GM19240 (cell line): ENCODE results near the gene DCTN5.
A peak's percentile ranks its signal among the peaks of the same experiment; 100 is the strongest.
"Not testable (repeated sequence)": the region's sequence is repeated elsewhere in the genome, so short reads cannot be mapped to it uniquely, and the experiment has no call there.

ENCODE experiments used
- DNase-seq: peaks from one replicate; pipeline ENCODE4 v3.0.0; 2011; ENCODE audit warnings: low spot score; ENCODE audit not compliant: insufficient read length

Gene DCTN5

GRCh38 chr16:23640931-23641765 is at the start of gene DCTN5, which contains the start of gene PALB2:
TSS of gene DCTN5 (plus strand) at chr16:23641466. CDS start at chr16:23641543, 77 bp downstream.
TSS of gene PALB2 (minus strand) at chr16:23641310. CDS start at chr16:23641157, 153 bp downstream.
- peak; percentile 84 for DNase-seq

GRCh38 chr16:23594186-23594585 is 47.1 kb upstream of the DCTN5 start:
- DNase-seq, result no peak

GRCh38 chr16:23595246-23595950 is 45.9 kb upstream of the DCTN5 start:
- DNase-seq, result no peak

- peak; percentile 92 for DNase-seq
Measured at GRCh38 chr16:23595951-23596720, 45.1 kb upstream of the DCTN5 start, which contains the start of gene NDUFAB1. TSS of gene NDUFAB1 (minus strand) at chr16:23596316. CDS start at chr16:23596290, 26 bp downstream.

- no peak for DNase-seq
Measured at GRCh38 chr16:23597003-23597756, 44.1 kb upstream of the DCTN5 start.

GRCh38 chr16:23607726-23608125 is 33.5 kb upstream of the DCTN5 start:
- DNase-seq, result no peak

GRCh38 chr16:23608194-23608593 is 33.1 kb upstream of the DCTN5 start:
- no peak for DNase-seq

GRCh38 chr16:23609929-23610328 is 31.3 kb upstream of the DCTN5 start:
- no peak for DNase-seq

- DNase-seq, result not testable (repeated sequence)
Measured at GRCh38 chr16:23610905-23611304, 30.4 kb upstream of the DCTN5 start.

- DNase-seq, result no peak
Measured at GRCh38 chr16:23611936-23612335, 29.3 kb upstream of the DCTN5 start.

GRCh38 chr16:23615805-23616204 is 25.5 kb upstream of the DCTN5 start:
- no peak for DNase-seq

- DNase-seq, result no peak
Measured at GRCh38 chr16:23624092-23624491, 17.2 kb upstream of the DCTN5 start.

GRCh38 chr16:23629516-23629915 is 11.8 kb upstream of the DCTN5 start:
- DNase-seq, result no peak

- DNase-seq, result not testable (repeated sequence)
Measured at GRCh38 chr16:23631874-23632273, 9.4 kb upstream of the DCTN5 start.

- no peak for DNase-seq
Measured at GRCh38 chr16:23634461-23635036, 6.7 kb upstream of the DCTN5 start.

GRCh38 chr16:23635958-23636357 is 5.3 kb upstream of the DCTN5 start:
- no peak for DNase-seq

- DNase-seq, result no peak
Measured at GRCh38 chr16:23640615-23640930, 693 bp upstream of the DCTN5 start.

GRCh38 chr16:23642246-23642774 is 1.0 kb downstream of the DCTN5 start:
- no peak for DNase-seq

GRCh38 chr16:23650674-23651416 is 9.6 kb downstream of the DCTN5 start:
- no peak for DNase-seq
